ENCODE data around the gene GALNT5.
"Not testable (repeated sequence)": the region's sequence is repeated elsewhere in the genome, so short reads cannot be mapped to it uniquely, and the experiment has no call there.

Gene GALNT5

DNA sequence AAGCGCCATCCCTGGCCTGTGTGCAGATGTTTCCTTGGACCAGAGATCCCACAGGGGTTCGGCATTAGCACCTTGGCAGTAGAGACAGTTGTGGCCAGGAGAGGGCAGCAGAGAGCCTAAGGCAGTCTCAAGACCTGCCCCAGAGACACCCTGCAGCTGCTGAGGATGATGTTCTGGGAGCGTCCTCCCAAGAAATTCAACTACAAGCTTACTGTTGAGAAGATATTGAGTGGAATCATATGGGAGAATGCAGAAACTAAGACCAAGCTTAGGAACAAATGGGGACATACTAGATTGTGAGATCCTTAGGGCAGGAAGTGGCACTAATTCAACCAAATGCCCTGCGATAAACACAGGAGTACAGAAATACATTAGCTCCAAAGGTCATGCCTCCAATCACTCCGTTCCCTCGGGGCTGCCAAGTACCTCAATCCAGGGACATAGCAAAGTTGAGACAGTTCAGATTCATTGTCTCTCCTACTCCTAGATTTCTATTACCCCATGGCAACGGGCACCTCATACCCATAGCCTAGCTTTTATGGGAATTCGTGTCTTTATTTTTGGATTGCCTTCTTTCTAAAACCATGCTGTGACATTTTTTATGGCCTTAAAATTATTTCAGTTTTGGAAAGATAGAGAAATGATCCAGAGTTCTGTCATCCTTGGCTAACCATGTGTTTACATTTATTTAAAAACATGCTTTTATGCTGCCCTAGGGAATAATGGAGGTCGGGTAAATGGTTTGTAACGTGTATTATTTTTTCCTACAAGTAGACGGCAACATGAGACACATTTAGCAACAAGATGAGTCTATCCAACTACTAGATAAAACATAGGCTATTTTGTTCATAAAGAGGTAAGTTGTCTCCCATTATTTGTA lies 70.4 kb downstream of the GALNT5 start:
- peak; percentile 84 for DNase-seq (ENCODE audit: low spot score)

DNA sequence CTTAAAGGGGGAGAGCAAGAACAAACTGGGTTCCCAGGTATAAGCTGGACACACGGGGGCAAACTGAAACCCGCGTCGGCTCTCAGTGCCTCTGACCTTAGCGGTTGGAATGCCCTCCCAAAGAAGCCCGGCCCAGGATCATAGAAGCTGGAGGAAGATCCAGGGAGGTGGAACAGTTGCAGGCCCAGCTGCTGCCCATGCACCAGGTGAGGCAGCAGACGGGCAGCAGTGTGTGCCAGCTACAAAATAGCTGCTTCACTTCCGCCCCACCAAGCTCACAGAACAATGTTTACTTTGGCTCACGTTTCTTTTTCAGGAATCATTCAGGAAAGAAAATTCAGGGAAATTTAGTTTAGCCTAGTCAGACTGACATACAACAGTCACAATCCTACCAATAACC lies 72.0 kb downstream of the GALNT5 start:
- DNase-seq (ENCODE audit: low spot score), result no peak

DNA sequence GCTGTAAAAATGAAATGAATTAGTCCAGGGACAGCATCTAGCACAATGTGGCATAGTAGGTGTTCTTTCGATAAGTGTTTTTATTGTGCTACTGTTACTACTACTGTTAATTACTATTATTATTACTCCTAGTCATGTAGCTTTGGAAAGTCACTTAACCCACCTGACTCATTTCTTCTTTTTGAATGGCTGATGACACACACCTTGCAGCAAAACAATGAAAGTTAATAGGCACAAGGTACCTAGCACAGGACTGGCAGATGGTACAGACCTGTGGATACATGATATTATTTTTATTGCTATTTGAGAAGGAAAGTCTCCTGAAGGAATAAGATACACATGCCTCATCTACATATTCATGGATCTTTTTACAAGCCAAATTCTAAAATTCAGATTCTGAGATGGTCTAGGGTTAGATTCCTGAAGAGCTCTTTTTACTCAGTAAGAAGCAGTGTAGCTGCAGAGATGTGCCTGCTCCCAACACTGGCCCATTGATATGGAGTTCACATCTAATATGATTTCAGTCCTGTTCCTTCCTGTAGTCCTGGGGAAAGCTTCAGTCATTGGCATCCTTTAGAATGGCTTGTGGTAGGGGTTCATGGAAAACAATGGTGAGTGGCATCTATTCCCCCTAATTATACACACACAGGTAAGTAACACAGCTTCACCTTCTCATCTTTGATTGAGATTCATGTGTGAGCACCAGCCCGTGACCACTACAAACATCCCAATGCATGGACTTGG lies 76.0 kb downstream of the GALNT5 start:
- DNase-seq (ENCODE audit: low spot score), result no peak

DNA sequence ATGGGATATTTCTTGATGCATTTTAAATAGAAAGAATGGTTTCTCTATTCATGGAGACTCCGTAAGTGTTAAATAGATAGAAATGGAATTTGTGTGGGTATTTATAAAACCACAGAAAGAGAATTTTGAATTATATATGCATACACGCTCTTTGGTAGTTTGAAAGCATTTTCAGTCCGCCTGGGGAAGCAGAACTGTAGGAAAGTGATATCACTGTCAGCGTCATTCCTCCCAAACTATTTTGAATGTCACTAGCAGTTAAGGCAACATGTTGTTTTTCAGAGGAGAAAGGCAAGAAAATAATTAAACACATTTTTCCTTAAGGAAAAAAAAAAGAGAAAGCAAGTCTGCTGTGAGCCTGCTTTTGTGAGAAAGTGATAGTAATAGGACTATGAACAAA lies 76.8 kb downstream of the GALNT5 start:
- DNase-seq (ENCODE audit: low spot score), result no peak

DNA sequence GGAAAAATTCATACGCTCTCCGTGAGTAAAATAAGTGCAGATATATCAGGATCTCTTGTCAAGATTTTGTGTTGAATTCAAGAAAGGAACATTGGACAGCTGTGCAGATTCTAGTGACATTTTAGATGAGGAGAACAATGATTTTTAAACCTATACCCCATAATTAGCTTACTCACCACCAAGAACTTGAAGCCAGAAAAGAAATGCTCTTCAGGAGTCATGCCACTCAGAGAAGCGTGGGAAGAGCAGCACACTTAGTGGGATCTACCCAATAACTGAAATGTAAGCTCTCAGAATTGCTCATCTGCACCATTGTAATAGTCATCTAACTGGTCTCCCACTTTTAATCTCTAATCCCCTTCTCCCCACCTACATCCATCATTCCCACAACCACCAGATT lies 77.3 kb downstream of the GALNT5 start:
- DNase-seq (ENCODE audit: low spot score), result no peak

DNA sequence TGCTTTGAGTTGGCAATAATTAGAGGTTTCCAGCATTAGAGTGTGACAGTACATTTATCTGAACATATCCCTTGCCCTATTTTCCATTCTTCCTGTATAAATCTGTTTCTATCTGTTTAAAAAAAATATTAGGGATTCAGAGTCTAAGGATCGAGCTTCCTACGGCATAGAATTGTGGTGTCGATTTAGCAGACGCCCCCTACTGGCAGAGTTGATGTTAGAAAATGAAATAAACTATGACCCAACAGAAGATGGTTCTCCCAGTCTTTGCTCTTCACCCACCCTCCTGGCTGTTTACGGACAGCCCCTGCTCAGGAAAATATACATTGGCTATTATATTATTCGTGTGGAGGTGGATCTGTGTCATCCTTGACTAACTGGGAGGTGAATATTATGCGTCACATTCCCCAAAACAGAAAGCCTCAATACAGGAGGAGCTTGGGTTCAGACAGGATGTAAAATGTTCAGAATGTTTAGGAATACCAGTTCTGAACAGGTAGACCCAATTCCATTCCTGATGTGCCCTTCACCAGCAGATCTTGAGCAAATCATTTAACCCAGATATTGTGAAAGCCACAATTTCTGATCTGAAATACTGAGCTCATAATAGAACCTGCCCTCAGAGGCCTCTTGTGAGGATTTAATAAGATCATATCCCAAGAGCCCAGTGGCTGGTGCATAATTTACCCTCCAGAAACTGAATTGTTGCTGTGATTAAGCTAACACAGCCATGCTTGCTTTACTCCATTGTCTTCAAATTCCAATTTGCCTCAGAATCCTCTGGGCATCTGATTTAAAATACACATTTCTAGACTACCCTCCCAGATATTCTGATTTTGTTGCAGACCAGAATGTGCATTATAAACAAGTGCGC lies 78.9 kb downstream of the GALNT5 start:
- peak; percentile 50 for DNase-seq (ENCODE audit: low spot score)

DNA sequence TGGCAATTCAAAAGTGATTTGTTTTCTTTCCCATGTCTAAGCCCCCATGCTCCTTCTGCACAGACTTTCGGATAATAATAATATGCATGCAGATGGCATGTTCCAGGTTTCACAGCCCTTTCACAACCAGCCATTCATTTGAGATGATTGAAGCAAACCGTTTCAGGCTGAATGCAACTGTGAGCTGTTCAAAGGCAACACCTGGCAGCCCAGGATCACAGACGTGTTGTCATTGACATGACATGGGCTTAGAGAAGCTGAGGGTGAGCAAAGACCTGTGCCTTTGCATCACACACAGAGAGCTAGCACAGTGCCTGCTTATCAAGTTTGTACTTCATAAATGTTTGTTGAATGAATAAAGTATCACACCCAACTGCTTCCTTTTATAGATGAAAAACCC lies 80.5 kb downstream of the GALNT5 start:
- DNase-seq (ENCODE audit: low spot score), result no peak

DNA sequence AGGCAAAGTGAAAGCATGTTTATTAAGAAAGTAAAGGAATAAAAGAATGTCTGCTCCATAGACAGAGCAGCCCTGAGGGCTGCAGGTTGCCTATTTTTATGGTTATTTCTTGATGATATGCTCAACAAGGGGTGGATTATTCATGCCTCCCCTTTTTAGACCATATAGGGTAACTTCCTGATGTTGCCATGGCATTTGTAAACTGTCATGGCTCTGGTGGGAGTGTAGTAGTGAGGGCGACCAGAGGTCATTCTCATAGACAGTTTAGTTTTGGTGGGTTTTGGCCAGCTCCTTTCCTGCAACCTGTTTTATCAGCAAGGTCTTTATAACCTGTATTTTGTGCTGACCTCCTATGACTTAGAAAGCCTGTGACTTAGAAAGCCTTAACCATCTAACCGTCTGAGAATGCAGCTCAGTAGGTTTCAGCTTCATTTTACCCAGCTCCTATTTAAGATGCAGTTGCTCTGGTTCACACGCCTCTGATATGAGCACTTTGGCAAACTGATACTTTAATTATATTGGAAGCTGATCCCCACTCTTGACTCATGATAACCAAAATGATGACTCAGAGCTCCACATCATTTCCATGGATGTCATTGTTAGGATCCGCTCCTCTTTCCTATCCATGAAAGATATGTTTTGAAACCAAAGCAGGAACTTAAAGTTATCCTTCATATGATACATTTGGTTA lies 82.6 kb downstream of the GALNT5 start:
- no peak for DNase-seq (ENCODE audit: low spot score)

DNA sequence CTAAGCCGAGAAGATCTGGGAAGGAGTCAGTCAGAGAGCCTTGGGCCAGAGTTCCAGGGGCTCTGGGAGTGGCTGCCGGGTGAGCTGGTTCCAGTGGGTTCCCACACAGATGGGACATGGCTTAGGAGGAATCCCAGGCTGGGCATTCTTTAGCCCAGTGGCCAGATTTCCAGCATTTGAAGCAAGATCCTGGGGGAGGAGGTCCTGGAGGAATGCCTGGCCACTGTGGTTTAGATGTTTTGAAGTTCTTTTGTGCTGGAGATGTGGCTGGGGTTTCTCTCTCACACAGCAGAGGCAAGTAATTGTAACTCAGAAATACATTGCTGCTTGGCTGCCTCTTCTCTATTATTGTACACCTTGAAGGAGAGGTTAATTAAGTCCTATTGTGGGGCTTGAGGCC lies 83.9 kb downstream of the GALNT5 start:
- DNase-seq (ENCODE audit: low spot score), result not testable (repeated sequence)

DNA sequence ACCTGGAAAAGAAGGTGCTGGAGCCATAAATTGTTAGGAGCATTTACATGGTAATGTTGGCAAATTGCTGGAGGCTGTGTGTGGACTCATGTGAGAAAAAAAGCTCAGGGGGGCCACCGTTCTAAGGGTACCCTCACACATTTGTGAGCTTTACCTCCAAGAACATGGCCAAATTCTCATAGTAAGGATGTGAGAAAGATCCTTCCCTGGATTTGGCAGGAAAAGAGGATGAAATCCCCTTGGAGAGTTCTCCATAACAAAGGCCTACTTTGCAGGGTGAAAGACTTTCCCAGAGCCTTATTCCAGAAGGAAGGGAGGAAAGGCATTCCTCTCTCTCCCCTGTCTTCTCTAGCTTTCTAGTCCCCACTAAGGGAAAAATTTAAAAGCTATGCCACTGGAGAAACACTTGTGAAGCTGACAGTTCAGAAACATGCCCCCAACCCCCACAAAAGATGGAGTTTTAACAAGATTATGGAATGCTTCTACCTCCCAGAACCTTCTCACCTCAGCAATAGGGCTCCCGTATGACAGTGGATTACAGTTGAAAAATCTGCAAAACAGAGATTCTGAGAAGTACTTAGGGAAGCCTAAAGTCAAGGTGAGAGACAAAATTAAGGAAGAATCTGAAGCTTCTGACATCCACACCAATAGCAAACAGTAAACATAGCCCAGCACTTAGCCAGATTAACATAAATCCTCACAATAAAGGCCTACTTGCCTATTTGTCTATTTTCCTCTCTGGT lies 88.3 kb downstream of the GALNT5 start:
- DNase-seq (ENCODE audit: low spot score), result no peak

DNA sequence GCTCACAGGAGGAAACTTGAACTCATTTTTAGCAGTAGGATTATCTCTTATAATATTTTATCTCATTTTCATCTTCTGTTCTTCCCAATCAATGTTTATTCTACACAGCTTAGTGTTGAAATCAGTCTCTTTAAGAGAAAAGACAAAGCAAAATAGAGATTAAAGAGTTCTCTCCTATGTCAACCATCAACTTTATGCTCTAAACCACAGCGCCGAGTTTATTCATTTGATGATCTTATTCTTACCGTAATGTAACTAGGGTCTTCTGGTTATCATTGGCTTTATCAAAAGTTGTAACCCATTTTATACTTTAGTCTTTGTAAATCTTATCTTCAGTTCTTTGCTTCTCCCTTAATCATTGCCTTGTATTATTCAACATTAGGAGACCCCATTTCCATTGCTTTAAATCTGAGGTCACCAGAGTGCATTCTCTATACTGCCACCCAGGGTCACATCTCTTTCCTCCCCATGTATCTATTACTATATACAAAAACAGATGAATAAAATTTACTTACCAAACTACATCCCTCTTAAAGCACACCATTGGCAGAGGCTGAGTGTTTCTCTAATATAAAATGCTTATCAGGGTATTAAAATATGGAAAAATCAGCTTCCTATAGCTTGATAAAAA lies 90.9 kb downstream of the GALNT5 start:
- DNase-seq (ENCODE audit: low spot score), result no peak

DNA sequence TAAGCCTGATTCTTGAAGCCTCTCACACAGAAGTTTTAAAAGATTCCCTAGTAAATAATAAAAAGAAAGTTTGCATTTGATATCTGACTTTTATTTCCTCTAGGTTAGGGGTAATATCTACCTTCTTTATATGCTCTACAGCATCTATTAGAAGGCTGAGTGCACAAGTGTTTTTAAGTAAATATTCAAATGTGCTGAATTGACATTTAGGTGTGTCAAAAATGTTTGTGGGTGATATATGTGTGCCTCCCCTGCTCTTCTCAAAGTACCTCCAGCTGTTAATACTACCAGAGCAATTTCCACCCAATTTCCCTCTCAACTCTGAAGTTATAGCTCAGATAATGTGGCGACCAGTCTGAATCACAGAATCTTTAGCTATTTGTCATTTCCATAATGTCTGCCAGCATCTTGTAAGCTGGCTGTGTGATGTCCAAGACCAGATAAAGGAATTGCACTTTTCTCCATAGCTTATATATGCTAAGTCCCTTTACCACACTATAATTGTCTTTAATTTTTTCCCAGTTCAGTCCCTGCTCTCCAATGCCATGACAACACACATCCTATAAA lies 92.5 kb downstream of the GALNT5 start:
- DNase-seq (ENCODE audit: low spot score), result no peak

DNA sequence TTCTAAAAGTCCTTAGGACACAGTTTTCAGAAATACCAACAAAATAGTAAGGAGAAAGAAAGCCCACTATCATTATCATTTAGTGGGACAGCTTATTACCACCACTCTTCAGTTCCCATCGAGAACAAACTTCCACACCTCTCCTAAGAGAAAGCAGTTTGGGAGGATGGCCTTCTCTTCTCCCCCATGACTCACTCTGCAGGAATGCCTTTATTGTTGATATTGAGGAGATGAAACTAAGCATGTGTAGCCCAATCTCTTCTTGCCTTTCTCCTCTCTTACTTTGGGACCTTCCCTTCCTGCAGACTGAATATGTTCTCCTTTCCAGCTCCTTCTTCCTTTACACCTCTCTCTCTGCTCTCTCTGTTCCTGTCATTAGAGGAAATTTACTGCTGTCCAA lies 98.1 kb downstream of the GALNT5 start:
- no peak for DNase-seq (ENCODE audit: low spot score)

DNA sequence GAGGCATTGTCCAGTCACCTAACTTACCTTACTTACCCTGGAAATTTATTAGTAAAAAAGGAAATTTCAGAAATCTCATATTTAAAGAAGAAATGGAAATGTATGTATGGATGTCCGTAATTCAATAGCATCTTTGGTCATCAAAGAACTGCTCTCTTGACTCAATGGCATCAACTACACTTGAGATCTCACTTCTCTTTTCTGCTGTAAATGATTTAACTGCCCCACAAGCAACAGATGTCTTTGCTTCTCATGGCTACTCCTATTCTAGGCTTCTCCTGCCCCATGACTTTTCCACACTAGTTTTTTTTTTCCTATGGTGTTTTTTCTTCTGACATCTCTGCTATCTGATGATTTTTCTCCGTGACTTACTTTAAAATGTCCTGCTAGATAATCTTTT lies 102.1 kb downstream of the GALNT5 start:
- DNase-seq (ENCODE audit: low spot score), result no peak

DNA sequence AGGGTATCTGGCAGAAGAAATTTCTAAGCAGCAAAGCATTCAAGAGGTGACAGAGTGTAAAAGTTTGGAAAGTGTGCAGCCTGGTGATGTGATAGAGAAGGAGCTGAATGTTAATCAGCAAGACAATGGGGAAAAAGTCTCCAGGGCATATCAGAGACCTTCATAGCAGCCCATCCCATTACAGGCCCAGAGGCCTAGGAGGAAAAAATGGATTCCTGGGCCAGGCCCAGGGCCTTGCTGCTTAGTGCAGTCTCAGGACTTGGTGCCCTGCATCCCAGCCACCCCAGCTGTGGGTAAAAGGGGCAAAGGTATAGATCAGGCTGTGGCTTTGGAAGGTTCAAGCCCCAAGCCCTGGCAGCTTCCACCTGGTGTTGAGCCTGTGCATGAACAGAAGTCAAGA lies 104.0 kb downstream of the GALNT5 start:
- no peak for DNase-seq (ENCODE audit: low spot score)

DNA sequence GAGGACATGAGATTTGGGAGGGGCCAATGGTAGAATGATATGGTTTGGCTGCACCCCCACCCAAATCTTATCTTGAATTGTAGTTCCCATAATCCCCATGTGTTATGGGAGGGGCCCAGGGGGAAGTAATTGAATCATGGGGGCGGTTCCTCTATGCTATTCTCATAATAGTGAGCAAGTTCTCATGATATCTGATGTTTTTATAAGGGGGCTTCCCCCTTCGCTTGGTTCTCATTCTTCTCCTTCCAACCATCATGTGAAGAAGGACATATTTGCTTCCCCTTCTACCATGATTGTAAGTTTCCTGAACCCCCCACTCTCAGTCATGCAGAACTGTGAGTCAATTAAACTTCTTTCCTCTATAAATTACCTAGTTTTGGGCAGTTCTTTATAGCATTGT lies 105.1 kb downstream of the GALNT5 start:
- DNase-seq (ENCODE audit: low spot score), result no peak

DNA sequence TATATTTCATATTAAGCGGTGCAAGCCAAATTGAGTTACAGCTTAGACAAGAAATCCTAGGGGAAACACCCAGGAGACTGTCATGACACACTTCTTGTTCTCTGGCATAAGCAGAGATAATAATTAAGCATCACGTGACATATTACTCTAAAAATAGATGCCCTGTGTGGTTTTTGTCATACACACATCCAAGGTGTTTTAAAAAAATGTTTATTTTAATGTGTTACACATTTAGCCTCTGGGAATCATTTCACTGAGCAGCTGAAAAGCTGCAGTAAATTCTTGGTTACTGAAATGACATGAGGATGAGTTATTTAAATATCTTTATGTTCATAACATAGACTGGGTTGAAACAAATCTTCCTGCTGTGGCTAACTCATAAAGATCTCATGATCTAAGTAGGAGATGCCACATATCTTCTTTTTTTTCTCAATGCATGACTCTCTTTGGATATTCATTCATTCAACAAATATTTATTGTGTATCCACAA lies 106.2 kb downstream of the GALNT5 start:
- DNase-seq (ENCODE audit: low spot score), result no peak

Measured in D341Med (cell line).